Panc1 (cell line): ENCODE results near the gene TSPAN5. TPM values are rescaled to one million over a fixed set of nuclear protein-coding genes. Genes with fewer than 3 reads are reported as not detected.
A peak's percentile ranks its signal among the peaks of the same experiment; 100 is the strongest.

Source experiments
- ATAC-seq: fragments of 200-7000 bp; cut with Tn5 transposase; 2 replicates; pipeline ENCODE4 v1.9.1; 2020; ENCODE audit warnings: mild to moderate bottlenecking, moderate library complexity
- BruUV-seq: library from RNA; stranded (reverse); fragments of 400-500 nt; replicated peaks from 2 replicates; lab custom pipeline; 2021; lab: Mats Ljungman, UMichigan
- CTCF ChIA-PET: fragments of 300-600 bp; sonication (Branson Sonifier 250); formaldehyde crosslinking; loops from one replicate; lab custom pipeline; 2022; ENCODE audit warnings: antibody characterized with exemption; lab: Charles Lee
- POLR2A ChIA-PET: fragments of 300-600 bp; sonication (Branson Sonifier 250); formaldehyde crosslinking; loops from one replicate; lab custom pipeline; 2022; ENCODE audit warnings: antibody characterized with exemption; lab: Charles Lee
- DNase-seq: peaks from one replicate; pipeline ENCODE4 v3.0.0-alpha.2; 2010; ENCODE audit warnings: low read depth, low spot score
- H3K27ac ChIP-seq: 2 replicates; pipeline ENCODE4 v1.5.1; 2011; ENCODE audit warnings: mild to moderate bottlenecking, low read length, inconsistent platforms
- H3K27me3 ChIP-seq: fragments of 200-500 bp; sonication (Bioruptor generic); 2 replicates; pipeline ENCODE4 v1.6.0; 2014; ENCODE audit warnings: low read length, inconsistent platforms; ENCODE audit not compliant: control insufficient read depth, insufficient read depth
- H3K36me3 ChIP-seq: fragments of 200-500 bp; sonication (Bioruptor generic); 2 replicates; pipeline ENCODE4 v1.5.1; 2014; ENCODE audit warnings: inconsistent platforms, mild to moderate bottlenecking, low read length, moderate library complexity; ENCODE audit not compliant: control insufficient read depth, insufficient read depth
- H3K4me1 ChIP-seq: 2 replicates; pipeline ENCODE4 v1.5.1; 2011; ENCODE audit warnings: inconsistent platforms, mild to moderate bottlenecking, low read length, moderate library complexity; ENCODE audit not compliant: control insufficient read depth, insufficient read depth
- H3K4me3 ChIP-seq, 2 experiments: 2 replicates each; pipeline ENCODE4 v1.5.1; 2011 to 2012; ENCODE audit warnings: low read depth in 2 of 2, low read length in 2 of 2, mild to moderate bottlenecking in 2 of 2, inconsistent platforms in 1 of 2, moderate library complexity in 1 of 2
- H3K9me3 ChIP-seq: fragments of 200-500 bp; sonication (Bioruptor generic); 2 replicates; pipeline ENCODE4 v1.5.1; 2014; ENCODE audit warnings: low read depth, mild to moderate bottlenecking, inconsistent platforms, low read length, moderate library complexity; ENCODE audit not compliant: control insufficient read depth, insufficient read depth
- CTCF ChIP-seq: fragments of 450-650 bp; IDR thresholded peaks from 2 replicates; pipeline ENCODE4 v1.5.1; 2017; ENCODE audit warnings: mild to moderate bottlenecking
- POLR2AphosphoS5 ChIP-seq: IDR thresholded peaks from 2 replicates; pipeline ENCODE4 v1.6.1; 2012; ENCODE audit warnings: mild to moderate bottlenecking, low read depth, low read length, moderate library complexity
- REST ChIP-seq, 2 experiments: IDR thresholded peaks; 2 replicates each; pipeline ENCODE4 v1.6.1; 2011 to 2012; ENCODE audit warnings: low read depth in 2 of 2, control low read depth in 1 of 2, low read length in 1 of 2, mild to moderate bottlenecking in 1 of 2, moderate library complexity in 1 of 2; ENCODE audit not compliant: insufficient read depth in 1 of 2
- SIN3A ChIP-seq: IDR thresholded peaks from 2 replicates; pipeline ENCODE4 v1.6.1; 2012; ENCODE audit warnings: low read depth, mild to moderate bottlenecking, low read length, moderate library complexity, borderline replicate concordance; ENCODE audit not compliant: insufficient read depth
- TCF7L2 ChIP-seq: IDR thresholded peaks from 2 replicates; pipeline ENCODE4 v1.6.1; 2011; ENCODE audit warnings: mild to moderate bottlenecking, low read depth, low read length, inconsistent platforms
- in situ Hi-C: cut with HindIII; loops from 2 replicates; pipeline ENCODE4 v1.10.0; 2016; ENCODE audit warnings: low sequenced_read_pairs, low pct_unique_long_range_greater_than_20kb
- intact Hi-C: fragments of 100-400 bp; cut with micrococcal nuclease; formaldehyde crosslinking; loops from one replicate; pipeline ENCODE4 v1.10.0; 2022; ENCODE audit not compliant: unreplicated experiment
- total RNA-seq: library from RNA; stranded (reverse); gene quantifications from one replicate; pipeline ENCODE4 v1.2.1, GENCODE V29; 2021; ENCODE audit not compliant: unreplicated experiment

TSPAN5 gene
- total RNA-seq, 1 experiment from 2014 or later: 61.9 TPM

GRCh38 chr4:98521486-98521885 is 136.9 kb downstream of the TSPAN5 start:
- ATAC-seq (no peak), DNase-seq (no peak)
- Histone ChIP-seq H3K4me1 (peaks cover 23% of the 10 kb centered on the region), H3K27ac (no peak overlapping the region), H3K27me3 (no peaks in the 10 kb centered on the region), H3K36me3 (no peaks in the 10 kb centered on the region), H3K9me3 (no peaks in the 10 kb centered on the region), H3K4me3 (no peak overlapping the region)
- TF ChIP-seq SIN3A: no peak
- no peak for TF ChIP-seq POLR2AphosphoS5
- no peak for TF ChIP-seq REST (IDR thresholded peaks at IDR 0.05; ENCODE audit: insufficient read depth in 1 of 2, low read depth in 2 of 2, low read length in 1 of 2)
- TF ChIP-seq TCF7L2: no peak
- no peak for TF ChIP-seq CTCF
- BruUV-seq: TSS peak; percentile 33
- in situ Hi-C loops: no loop called here
- intact Hi-C loops: no loop called here
- ChIA-PET POLR2A (no interaction called here), CTCF (no interaction called here)

- Histone ChIP-seq H3K27ac (no peak overlapping the region), H3K4me3 (no peak overlapping the region), H3K9me3 (no peaks in the 10 kb centered on the region), H3K36me3 (no peaks in the 10 kb centered on the region), H3K27me3 (no peaks in the 10 kb centered on the region), H3K4me1 (peaks cover 33% of the 10 kb centered on the region)
- DNase-seq: no peak
- no peak for ATAC-seq
- intact Hi-C loops: no loop called here
- ChIA-PET POLR2A (no interaction called here), CTCF (no interaction called here)
- TF ChIP-seq REST (IDR thresholded peaks at IDR 0.05; ENCODE audit: insufficient read depth in 1 of 2, low read depth in 2 of 2, low read length in 1 of 2): no peak
- no peak for TF ChIP-seq POLR2AphosphoS5
- TF ChIP-seq CTCF: no peak
- TF ChIP-seq TCF7L2: no peak
- no peak for TF ChIP-seq SIN3A
- no TSS peak for BruUV-seq
- in situ Hi-C loops: no loop called here
Observed at GRCh38 chr4:98519268-98519977, 139.0 kb downstream of the TSPAN5 start.
